NCI-H2196 treated with DMSO at 0.1 percent for 48 hours (cell line): ENCODE measurements around the gene HMG20B.
A peak's percentile ranks its signal among the peaks of the same experiment; 100 is the strongest.
"Not testable (repeated sequence)": the region's sequence is repeated elsewhere in the genome, so short reads cannot be mapped to it uniquely, and the experiment has no call there.

Source experiments
- DNase-seq: peaks from one replicate; lab custom pipeline; 2025; ENCODE audit not compliant: unreplicated experiment; lab: John Stamatoyannopoulos, UW

The HMG20B gene

DNA sequence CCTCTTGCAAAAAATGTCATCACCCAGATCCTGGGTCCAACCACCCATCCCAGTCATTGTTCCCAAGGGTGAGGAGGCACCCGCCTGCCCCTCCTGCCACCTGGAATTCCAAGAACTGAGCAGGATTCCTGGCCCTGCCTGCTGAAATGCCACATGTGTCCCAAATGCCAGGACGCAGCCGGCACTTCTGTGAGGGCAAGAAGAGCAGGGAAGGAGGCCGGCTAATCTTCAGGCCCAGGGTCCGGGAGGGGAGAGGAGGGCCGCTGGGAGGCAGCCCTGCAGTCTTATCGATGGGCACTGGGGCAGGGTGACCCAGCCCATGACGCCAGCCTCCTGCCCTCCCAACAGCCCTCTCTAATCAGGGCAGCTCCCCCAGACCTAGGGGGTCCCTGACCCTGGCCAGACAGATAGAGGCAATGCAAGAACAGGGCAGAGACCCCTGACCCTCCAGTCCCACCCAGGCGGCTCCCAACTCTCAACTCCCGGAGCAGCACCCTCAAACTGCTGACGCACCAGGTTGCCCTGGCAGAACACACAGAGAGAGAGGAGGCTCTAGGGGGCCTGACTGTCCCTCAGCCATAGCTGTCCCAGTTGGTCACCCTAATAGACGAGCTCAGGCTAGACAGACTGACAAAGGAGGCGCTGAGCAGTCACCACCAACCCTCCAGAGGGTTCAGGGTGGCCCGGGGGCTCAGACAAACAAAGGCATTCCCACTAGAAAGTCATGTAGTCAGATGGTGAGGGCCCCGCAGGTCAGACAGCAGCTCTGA lies 16.9 kb upstream of the HMG20B start:
- DNase-seq, result no peak

DNA sequence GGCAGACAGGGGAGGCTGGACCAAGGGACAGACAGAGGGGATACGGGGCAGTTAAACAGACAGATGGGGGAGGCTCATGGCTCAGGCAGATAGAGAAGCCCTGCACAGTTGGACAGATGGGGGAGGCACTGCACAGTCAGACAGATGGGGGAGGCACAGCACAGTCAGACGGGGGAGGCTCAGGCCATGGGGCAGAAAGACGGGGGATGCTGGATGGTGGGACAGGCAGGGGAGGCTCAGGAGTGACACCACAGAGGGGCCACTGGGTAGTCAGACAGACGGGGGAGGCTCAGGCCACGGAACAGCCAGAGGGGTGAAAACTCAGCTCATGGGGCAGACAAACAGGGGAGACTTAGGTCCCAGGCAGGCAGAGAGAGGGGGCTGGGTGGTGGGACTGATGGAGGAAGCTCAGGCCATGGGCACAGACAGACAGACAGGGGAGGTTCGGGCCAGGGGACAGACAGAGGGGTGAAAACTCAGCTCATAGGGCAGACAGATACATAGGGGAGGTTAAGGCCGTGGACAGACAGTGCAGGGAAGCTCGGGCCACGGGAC lies 16.2 kb upstream of the HMG20B start:
- no peak for DNase-seq

DNA sequence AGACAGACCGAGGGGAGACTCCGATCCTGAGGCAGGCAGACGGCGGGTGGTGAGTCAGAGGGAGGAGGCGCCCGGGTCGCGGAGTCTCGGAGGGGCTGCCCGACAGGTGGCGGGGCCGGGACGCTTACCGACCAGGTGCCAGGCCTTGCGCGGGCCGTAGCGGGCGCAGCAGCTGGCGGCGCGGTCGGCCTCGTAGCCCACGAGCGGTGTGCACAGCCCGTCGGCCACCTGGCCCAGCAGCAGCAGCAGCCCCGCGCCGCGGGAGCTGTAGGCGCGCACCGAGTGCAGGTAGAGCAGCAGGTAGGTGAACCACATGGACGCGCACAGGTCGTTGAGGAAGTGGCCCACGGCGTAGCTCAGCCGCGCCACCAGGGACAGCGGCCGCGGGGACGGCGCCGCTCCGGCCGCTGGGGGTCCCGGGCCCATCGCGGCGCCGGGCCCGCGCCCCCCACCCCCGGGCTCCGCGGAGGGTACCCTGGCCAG lies 15.7 kb upstream of the HMG20B start:
- no peak for DNase-seq

DNA sequence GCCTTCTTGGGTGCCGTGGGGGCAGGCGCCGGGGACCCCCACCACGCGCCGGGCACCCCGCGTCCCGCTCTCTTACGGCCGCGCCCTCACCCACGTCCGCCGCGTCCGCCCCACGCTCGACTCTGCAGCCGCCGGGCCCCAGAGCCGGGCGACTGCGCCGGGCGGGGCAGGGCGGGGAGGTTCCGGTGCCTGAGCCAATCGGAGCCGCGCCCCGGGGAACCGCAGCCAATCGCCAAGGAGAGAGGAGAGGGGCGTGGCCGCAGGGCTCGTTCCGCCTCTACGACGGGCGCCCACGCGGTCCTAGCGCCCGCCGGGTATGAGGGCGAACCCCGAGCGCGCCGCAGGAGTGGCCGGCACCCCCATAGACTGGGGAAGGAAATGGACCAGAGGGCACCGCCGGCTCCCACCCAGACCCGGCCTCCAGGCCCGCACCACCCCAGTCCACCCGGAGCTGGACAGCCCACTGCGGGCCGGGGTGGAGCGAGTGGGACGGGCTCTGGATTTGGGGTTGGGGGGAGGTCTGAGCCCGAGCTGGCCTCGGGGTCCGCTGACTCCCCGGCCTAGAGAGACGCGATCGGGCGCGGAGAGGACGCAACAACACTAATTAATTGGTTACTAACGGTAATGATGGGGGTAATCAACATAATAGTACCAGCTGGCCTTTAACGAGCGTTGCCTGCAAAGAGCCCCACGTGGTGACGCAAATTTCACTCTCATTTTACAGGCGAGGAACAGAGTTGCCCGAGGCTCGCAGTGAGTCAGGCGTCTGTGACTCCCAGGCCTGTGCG lies 15.1 kb upstream of the HMG20B start, which contains the start of gene MFSD12:
Gene MFSD12 (minus strand): TSS at position 126 of the 788 bp plus-strand sequence. CDS start 183 bp downstream, outside the sequence.
- DNase-seq, result peak; percentile 93

DNA sequence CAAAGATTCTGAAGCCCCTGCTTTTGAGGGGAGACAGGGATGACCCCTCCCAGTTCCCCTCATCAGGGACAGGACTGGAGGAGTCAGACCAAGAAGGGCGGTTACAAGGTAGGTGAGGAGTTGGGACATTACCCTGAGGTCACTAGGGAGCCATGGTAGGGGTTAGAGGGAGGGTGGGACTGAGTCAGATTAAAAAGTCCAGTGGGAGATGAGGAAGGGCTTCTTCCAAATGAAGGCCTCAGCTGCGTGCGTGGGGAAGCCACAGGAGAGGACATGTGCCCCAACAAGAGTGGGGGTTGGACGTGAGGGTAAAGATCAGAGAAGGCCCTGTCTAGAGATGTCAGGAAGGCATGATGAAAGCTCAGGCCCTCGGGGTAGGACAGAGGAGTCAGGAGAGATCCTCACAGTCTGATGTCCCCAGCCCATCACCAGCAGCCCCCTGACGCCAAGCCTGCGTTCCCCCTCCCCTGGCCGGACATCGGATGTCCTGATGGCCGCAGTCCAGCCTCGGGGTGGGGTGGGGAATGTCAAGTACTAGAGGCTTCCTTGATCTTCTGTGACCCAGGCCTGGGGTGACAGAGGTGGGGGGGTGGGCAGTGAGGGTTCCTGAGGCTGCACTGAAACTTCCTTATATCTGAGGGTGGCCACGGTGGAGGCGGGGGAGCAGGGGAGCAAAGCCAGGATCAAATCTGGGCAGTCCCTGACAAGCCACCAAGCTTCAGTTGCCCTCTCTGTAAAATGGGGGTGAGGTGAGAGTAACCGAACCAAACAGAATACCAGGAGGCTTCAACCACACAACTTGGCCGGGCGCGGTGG lies 8.8 kb upstream of the HMG20B start:
- no peak for DNase-seq

DNA sequence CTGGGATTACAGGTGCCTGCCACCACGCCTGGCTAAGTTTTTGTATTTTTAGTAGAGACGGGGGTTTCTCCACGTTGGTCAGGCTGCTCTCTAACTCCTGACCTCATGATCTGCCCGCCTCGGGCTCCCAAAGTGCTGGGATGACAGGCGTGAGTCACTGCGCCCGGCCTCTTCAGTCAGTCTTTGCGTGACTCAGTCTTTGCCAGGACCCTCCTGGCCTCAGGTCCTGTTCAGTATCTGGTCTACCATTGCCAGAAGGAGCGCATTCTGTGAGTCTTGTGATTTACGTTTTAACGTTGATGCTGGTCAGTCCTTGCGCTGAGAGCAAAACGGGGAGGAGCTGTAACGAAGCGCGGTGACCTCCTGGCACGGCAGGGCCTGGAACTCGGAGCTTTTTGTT lies 7.6 kb upstream of the HMG20B start:
- DNase-seq, result no peak

DNA sequence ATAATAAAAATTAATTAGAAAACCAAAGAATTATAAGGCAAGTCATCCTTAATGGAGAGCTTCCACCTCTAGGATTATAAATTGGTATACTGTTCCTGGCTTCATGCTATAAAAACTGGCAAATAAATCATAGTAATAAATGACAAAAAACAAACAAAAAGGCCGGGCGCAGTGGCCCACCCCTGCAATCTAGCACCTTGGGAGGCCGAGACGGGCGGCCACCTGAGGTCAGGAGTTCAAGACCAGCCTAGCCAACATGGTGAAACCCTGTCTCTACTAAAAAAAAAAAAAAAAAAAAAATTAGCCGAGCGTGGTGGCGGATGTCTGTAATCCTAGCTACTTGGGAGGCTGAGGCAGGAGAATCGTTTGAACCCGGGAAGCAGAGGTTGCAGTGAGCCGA lies 2.7 kb upstream of the HMG20B start:
- not testable (repeated sequence) for DNase-seq

DNA sequence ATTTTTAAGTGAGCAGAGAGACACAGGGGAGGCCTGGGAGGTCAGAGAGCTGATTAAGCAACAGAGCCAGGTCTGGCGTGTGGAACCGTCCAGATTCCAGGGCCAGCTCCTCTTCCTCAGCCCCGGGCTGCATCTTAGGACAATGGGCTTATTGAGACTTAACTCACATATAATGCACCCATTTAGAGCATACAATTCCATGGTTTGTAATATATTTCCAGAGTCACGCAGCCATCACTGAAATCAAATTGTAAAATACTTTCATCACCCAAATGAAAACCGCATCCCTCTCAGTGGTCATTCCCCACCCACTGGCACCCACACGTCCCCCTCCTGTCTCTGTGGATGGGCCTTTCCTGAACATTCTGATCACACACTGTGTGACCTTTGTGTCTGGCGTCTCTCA lies 2.1 kb upstream of the HMG20B start:
- no peak for DNase-seq

DNA sequence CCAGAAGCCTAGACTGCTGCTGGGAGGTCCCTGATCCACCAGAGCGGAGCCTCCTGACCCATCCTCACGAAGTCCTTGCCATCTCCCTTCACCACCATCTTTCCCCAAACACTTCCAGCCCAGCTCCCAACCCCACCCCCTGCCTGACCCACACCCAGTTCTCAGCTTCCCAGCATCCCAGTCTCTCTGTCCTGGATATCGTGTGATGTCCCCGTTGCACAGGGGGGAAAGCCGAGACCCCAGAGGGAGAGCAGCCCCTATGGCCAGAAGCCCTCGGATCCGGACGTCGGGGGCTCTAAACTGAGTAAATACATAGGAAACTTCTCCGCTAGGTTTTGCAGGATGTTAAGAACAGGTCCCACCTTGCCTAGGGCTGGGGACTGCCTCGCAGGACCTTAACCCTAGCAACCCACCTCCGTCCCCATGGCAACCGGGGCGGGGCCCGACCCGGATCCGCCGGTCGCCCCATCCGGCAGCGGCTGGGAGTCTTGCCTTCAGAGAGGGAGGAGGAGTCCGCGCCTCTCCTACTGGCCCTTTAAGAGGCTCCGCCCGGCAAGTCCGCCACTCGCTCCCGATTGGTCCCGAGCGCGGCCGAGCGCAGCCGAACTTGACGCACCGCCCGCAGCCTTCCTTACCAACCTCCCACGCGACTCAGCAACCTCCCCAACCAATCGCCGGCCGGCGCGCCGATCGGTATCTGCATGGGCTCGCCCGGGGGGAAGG lies 451 bp upstream of the HMG20B start:
- peak; percentile 98 for DNase-seq

DNA sequence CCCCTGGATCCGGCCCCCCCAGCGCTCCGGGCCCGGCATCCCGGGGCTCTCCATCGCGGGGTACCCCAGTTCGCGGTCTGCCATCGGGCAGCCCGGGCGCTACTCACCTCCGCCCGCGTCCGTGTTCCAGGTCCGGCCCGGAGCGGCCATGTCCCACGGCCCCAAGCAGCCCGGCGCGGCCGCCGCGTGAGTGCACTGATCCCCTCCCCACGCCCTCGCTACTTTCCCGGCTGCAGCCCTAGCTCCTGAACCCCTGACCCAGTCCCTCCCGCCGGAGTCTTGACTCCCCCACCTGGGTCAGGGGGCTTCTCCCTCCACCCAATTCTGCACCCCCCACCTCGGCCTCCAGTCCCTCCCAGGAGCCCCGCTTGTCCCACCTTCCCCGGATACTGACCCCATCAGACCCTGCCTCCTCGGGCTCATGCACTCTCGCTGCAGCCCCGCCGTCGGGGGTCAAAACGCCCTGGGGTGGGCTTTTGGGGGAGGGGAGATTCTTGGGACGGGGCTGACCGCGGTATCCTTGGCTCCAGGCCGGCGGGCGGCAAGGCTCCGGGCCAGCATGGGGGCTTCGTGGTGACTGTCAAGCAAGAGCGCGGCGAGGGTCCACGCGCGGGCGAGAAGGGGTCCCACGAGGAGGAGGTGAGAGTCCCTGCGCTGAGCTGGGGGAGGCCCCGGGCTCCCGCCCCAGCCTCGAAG lies 566 bp downstream of the HMG20B start:
- no peak for DNase-seq

DNA sequence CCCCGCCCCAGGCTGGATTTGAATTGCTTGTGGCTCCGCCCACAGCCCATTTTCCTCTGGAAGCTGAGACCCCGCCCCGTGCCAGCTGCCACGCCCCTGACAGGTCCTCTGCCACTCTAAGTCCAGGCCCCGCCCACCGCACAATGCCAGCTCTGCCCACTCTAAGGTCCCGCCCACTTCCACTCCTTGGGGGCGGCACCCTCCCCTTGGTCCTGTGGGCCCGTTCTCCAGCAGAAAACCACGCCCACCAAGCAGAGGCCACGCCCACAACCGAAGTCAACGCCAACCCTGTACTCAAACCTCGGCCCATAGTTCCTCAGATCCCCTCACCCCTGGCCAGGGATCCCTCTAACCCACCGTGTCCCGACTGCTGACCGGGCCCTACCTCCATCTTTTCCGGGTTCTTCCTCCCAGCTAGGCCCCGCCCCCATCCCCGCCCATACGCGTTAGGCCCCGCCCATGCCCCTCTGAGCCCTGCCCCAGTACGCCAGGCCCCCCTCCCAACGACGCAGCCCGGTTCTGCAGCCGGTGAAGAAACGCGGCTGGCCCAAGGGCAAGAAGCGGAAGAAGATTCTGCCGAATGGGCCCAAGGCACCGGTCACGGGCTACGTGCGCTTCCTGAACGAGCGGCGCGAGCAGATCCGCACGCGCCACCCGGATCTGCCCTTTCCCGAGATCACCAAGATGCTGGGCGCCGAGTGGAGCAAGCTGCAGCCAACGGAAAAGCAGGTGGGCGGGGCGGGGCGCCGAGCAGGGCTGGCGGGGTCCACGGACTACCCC lies 1.3 kb downstream of the HMG20B start:
- DNase-seq, result peak; percentile 86

DNA sequence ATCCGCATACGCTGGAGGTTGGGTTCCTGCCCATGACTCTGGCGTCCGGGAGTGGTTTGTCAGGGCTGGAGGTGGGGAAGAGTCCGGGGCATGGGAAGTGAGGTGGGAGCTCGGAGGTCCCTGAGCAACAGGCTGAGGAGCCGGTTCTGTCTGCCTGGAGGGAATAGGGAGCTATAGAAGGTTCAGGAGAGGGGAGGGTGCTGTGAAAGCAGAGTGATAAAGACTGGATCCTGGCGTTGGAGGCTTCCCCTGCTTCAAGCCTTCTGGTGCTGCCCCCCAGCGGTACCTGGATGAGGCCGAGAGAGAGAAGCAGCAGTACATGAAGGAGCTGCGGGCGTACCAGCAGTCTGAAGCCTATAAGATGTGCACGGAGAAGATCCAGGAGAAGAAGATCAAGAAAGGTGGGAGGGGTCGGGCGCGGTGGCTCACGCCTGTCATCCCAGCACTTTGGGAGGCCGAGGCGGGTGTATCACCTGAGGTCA lies 2.6 kb downstream of the HMG20B start:
- no peak for DNase-seq

DNA sequence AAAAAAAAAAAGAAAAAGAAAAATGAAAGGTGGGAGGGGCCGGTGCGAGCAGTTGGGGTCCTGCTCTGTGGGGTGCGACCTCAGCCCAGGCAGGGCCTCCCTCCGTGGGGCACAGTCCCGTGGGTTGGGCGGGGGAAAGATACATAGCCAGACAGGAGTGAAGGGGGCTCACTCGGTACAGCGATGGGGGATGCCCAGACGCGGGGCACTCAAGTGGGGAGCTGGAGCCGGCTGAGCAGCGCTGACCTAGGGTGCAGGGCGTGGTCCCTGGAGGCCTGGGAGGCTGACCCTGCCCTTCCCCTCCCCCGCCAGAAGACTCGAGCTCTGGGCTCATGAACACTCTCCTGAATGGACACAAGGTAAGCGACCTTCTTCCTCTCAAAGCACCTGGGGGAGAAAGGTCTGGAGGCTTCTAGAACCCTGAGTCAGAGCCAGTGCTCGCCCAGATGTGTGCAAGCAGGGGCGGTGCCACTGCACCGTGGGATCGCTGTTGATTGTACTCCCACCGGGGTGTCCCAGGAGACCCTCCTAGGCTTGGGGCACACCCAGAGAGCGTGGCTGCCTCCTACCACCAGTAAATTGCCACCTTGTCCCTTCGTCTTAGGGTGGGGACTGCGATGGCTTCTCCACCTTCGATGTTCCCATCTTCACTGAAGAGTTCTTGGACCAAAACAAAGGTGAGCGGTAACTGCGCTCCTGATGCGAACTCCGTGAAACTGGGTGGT lies 3.4 kb downstream of the HMG20B start:
- DNase-seq, result no peak

DNA sequence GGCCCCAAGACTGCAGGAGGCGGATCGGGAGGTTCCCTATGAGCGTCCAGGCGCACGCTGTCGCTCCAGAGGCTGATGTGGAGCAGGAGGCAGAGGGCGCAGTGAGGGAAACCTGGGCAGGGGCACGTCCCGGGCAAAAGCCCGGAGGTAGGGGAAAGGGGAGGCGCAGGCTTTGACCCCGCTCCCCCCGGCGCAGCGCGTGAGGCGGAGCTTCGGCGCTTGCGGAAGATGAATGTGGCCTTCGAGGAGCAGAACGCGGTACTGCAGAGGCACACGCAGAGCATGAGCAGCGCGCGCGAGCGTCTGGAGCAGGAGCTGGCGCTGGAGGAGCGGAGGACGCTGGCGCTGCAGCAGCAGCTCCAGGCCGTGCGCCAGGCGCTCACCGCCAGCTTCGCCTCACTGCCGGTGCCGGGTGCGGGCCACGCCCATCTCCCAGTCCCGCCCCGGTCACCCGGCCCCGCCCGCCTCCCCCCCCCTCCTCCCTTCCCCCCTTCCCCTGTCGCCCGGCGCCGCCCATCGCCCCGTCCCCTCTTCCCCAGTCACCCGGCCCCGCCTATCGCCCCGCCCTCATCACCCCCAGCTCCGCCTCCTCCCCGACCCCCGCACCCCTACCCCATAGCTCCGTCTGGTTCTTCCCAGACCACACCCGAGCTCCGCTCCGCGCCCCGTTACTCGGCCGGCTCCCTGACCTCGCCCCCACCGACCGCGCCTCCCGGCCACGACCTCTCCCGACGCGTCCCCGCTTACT lies 4.1 kb downstream of the HMG20B start:
- no peak for DNase-seq

DNA sequence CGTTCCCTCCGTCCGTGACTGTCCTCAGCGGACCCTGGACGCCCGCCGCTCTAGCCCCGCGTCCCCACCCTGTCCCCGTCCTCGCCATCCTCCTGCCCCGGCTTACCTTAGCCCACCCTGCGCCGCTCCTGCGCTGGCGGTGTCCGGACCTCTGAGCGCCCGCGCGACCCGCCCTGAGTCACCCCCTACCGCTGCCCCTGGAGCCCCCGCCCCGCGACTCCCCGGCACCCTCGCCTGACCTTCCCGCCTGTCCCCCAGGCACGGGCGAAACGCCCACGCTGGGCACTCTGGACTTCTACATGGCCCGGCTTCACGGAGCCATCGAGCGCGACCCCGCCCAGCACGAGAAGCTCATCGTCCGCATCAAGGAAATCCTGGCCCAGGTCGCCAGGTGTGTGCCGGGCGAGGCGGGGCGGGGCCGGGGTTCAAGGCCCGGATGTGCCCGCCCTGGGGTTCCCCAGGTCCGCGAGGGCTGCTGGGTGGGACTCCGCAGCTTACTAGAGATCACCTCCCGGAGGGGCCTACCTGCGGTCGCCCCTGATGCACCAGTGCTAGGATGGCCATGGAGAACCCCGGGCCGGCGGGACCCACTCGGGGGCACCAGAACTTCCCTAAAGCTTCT lies 5.1 kb downstream of the HMG20B start:
- no peak for DNase-seq

DNA sequence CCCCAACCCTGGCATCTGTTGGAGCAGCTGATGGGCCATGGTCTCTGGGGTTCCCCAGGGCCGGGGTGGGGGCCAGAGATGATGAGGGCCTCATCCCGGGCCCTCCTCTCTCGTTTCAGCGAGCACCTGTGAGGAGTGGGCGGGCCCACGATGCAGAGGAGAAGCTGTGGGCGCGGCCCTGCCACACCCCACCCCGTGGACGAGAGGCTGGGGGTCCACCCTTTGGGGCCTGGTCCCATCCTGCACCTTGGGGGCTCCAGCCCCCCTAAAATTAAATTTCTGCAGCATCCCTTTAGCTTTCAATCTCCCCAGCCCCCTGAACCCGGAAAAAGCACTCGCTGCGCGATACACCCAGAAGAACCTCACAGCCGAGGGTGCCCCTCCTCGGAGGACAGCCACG lies 5.6 kb downstream of the HMG20B start:
- no peak for DNase-seq
